HFFc6 (cell line): ENCODE data around the gene EFNA1. TPM values are rescaled to one million over a fixed set of nuclear protein-coding genes. Genes with fewer than 3 reads are reported as not detected.

Experiments used
- DNase-seq: peaks from one replicate; pipeline ENCODE4 v3.0.0-alpha.2; 2018
- H3K27ac Mint-ChIP-seq: 2 replicates; pipeline ENCODE4 v1.8.0; 2020; ENCODE audit warnings: mild to moderate bottlenecking, mixed read lengths
- H3K27me3 Mint-ChIP-seq: 2 replicates; pipeline ENCODE4 v1.8.0; 2021; ENCODE audit warnings: mild to moderate bottlenecking, moderate library complexity, mixed read lengths; ENCODE audit not compliant: insufficient read depth
- H3K36me3 Mint-ChIP-seq: 2 replicates; pipeline ENCODE4 v1.8.0; 2021; ENCODE audit warnings: low read depth, mixed read lengths
- H3K4me1 Mint-ChIP-seq: 2 replicates; pipeline ENCODE4 v1.8.0; 2020; ENCODE audit warnings: low read depth, mixed read lengths
- H3K4me3 Mint-ChIP-seq: 2 replicates; pipeline ENCODE4 v1.8.0; 2020; ENCODE audit warnings: mild to moderate bottlenecking, moderate library complexity, mixed read lengths
- H3K9me3 Mint-ChIP-seq: 2 replicates; pipeline ENCODE4 v1.8.0; 2020; ENCODE audit warnings: mild to moderate bottlenecking, mixed read lengths
- CTCF ChIP-seq: fragments of 200-600 bp; sonication (generic); IDR thresholded peaks from 2 replicates; pipeline ENCODE4 v1.5.0; 2021; ENCODE audit warnings: antibody characterized with exemption, mild to moderate bottlenecking
- total RNA-seq, 6 experiments: library from RNA; stranded (reverse); fragmentation: NEBNext Ultra II Directional; extraction: Animal tissue kit (Norgen Biotek cat#: 25700); gene quantifications; 2 replicates in 1 of 6; 3 replicates in 5 of 6; pipeline ENCODE4 v1.2.3, GENCODE V29; 2021

Gene EFNA1
- total RNA-seq, 6 experiments from 2014 or later: 0.19 TPM; not detected in 5

- peaks cover 26% of the 10 kb centered on the region for H3K27me3 Mint-ChIP-seq
- no peak overlapping the region for H3K27ac Mint-ChIP-seq
- H3K36me3 Mint-ChIP-seq: no peaks in the 10 kb centered on the region
- DNase-seq: no peak
- peaks cover 36% of the 10 kb centered on the region for H3K4me1 Mint-ChIP-seq
- no peak overlapping the region for H3K4me3 Mint-ChIP-seq
- no peak for TF ChIP-seq CTCF
- no peaks in the 10 kb centered on the region for H3K9me3 Mint-ChIP-seq
Observed at GRCh38 chr1:155131856-155132255, 4.2 kb downstream of the EFNA1 start.

GRCh38 chr1:155133799-155134281, 6.2 kb downstream of the EFNA1 start:
- H3K9me3 Mint-ChIP-seq: no peaks in the 10 kb centered on the region
- H3K27me3 Mint-ChIP-seq: peaks cover 8% of the 10 kb centered on the region
- no peak for TF ChIP-seq CTCF
- no peak overlapping the region for H3K4me3 Mint-ChIP-seq
- no peak for DNase-seq
- H3K36me3 Mint-ChIP-seq: peaks cover 13% of the 10 kb centered on the region
- no peak overlapping the region for H3K27ac Mint-ChIP-seq
- peaks cover 42% of the 10 kb centered on the region for H3K4me1 Mint-ChIP-seq

GRCh38 chr1:155134322-155134721, 6.6 kb downstream of the EFNA1 start:
- TF ChIP-seq CTCF: peak; percentile 26; the same call in 1 of the 2 replicates
- Mint-ChIP-seq H3K9me3 (no peaks in the 10 kb centered on the region), H3K27me3 (peaks cover 4% of the 10 kb centered on the region), H3K4me3 (peak overlapping the region; percentile 95), H3K27ac (peak overlapping the region; percentile 99), H3K4me1 (peaks cover 43% of the 10 kb centered on the region), H3K36me3 (peaks cover 14% of the 10 kb centered on the region)
- no peak for DNase-seq

- peaks cover 37% of the 10 kb centered on the region for H3K4me1 Mint-ChIP-seq
- H3K4me3 Mint-ChIP-seq: peak overlapping the region; percentile 95
- H3K27me3 Mint-ChIP-seq: peaks cover 2% of the 10 kb centered on the region
- no peaks in the 10 kb centered on the region for H3K9me3 Mint-ChIP-seq
- H3K36me3 Mint-ChIP-seq: peaks cover 14% of the 10 kb centered on the region
- no peak for TF ChIP-seq CTCF
- H3K27ac Mint-ChIP-seq: peak overlapping the region; percentile 99
- DNase-seq: peak; percentile 92
Observed at GRCh38 chr1:155134880-155135414, 7.3 kb downstream of the EFNA1 start.

- Mint-ChIP-seq H3K9me3 (no peaks in the 10 kb centered on the region), H3K4me1 (peaks cover 36% of the 10 kb centered on the region), H3K27ac (peak within 1 kb of the TSS; percentile 99), H3K4me3 (peak within 1 kb of the TSS; percentile 95), H3K36me3 (peaks cover 14% of the 10 kb centered on the region), H3K27me3 (peaks cover 2% of the 10 kb centered on the region)
- DNase-seq: peak; percentile 94
- no peak for TF ChIP-seq CTCF
Observed at GRCh38 chr1:155135415-155136028, 7.8 kb downstream of the EFNA1 start, which contains the start of gene SLC50A1. TSS of gene SLC50A1 (plus strand) at chr1:155135852. CDS start at chr1:155135912, 60 bp downstream.
